GM12878 (cell line): ENCODE data around the gene CLECL1.

Experiments
- CBFB ChIP-seq: IDR thresholded peaks from 2 replicates; pipeline ENCODE4 v1.6.1; 2016; ENCODE audit warnings: antibody characterized with exemption, low read depth
- CHD2 ChIP-seq: IDR thresholded peaks from 2 replicates; pipeline ENCODE4 v1.6.1; 2011; ENCODE audit warnings: low read depth, low read length, improper control_type of control experiment, borderline replicate concordance
- GABPA ChIP-seq: IDR thresholded peaks from 2 replicates; pipeline ENCODE4 v1.6.1; 2014; ENCODE audit warnings: antibody characterized with exemption, low read depth, mild to moderate bottlenecking, inconsistent platforms
- RB1 ChIP-seq: fragments of 450-650 bp; formaldehyde crosslinking; IDR thresholded peaks from 2 replicates; pipeline ENCODE4 v1.6.1; 2017; ENCODE audit warnings: mild to moderate bottlenecking, borderline replicate concordance
- RFX5 ChIP-seq: IDR thresholded peaks from 2 replicates; pipeline ENCODE4 v1.6.1; 2011; ENCODE audit warnings: low read depth, low read length, improper control_type of control experiment
- TCF12 ChIP-seq: IDR thresholded peaks from 2 replicates; pipeline ENCODE4 v1.6.1; 2011; ENCODE audit warnings: low read depth, mild to moderate bottlenecking, low read length
- TF ChIP-seq, protein P1 (sequence below), 3 experiments: IDR thresholded peaks in 2 of 3; conservative IDR thresholded peaks in 1 of 3; 2 replicates each; pipeline ENCODE4 v1.5.1; 2011; ENCODE audit warnings: low read depth in 3 of 3, low read length in 3 of 3, mild to moderate bottlenecking in 3 of 3, control low read depth in 2 of 3, moderate library complexity in 2 of 3, inconsistent platforms in 1 of 3, mixed read lengths in 1 of 3; ENCODE audit not compliant: control insufficient read depth in 2 of 3, insufficient read depth in 1 of 3; ENCODE audit errors: extremely low read depth in 1 of 3
- TF ChIP-seq, protein P2 (sequence below): IDR thresholded peaks from 2 replicates; pipeline ENCODE4 v1.6.1; 2012; ENCODE audit warnings: low read depth, low read length, improper control_type of control experiment

DNA sequence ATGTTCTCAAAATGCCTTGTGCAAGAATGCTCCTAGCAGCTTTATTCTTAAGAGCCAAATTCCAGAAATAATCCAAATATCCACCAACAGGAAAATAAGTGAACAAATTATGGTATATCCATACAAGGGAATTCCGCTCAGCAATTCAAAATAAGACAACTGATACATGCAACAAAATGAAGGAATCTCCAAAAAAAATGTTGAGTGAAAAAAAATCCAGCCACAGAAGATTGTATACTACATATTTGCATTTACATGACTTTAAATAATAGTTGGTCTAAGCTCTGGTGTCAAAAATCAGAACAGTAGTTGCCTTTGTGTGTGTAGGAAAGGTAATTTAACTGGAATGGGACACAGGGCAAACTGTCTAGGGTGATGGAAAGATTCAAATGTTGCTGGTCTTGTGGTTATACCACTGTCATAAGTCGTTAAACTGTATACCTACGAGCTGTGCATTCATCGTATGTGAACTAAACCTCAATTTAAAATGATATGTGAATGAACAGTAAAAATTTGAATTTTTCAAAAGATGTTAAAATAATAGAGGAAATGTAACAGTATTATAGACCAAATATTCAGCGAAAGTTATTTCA is 24.6 kb upstream of the CLECL1 start:
- no peak for TF ChIP-seq CHD2
- TF ChIP-seq TCF12 = no peak
- TF ChIP-seq GABPA = no peak
- TF ChIP-seq, protein P1, sequence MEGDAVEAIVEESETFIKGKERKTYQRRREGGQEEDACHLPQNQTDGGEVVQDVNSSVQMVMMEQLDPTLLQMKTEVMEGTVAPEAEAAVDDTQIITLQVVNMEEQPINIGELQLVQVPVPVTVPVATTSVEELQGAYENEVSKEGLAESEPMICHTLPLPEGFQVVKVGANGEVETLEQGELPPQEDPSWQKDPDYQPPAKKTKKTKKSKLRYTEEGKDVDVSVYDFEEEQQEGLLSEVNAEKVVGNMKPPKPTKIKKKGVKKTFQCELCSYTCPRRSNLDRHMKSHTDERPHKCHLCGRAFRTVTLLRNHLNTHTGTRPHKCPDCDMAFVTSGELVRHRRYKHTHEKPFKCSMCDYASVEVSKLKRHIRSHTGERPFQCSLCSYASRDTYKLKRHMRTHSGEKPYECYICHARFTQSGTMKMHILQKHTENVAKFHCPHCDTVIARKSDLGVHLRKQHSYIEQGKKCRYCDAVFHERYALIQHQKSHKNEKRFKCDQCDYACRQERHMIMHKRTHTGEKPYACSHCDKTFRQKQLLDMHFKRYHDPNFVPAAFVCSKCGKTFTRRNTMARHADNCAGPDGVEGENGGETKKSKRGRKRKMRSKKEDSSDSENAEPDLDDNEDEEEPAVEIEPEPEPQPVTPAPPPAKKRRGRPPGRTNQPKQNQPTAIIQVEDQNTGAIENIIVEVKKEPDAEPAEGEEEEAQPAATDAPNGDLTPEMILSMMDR (IDR thresholded peaks at IDR 0.05 in 2 of 3, conservative IDR thresholded peaks at IDR 0.05 in 1 of 3; ENCODE audit: control insufficient read depth in 2 of 3, extremely low read depth in 1 of 3, insufficient read depth in 1 of 3, low read depth in 3 of 3, low read length in 3 of 3) = no peak
- no peak for TF ChIP-seq RFX5
- no peak for TF ChIP-seq CBFB
- TF ChIP-seq, protein P2, sequence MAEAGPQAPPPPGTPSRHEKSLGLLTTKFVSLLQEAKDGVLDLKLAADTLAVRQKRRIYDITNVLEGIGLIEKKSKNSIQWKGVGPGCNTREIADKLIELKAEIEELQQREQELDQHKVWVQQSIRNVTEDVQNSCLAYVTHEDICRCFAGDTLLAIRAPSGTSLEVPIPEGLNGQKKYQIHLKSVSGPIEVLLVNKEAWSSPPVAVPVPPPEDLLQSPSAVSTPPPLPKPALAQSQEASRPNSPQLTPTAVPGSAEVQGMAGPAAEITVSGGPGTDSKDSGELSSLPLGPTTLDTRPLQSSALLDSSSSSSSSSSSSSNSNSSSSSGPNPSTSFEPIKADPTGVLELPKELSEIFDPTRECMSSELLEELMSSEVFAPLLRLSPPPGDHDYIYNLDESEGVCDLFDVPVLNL = no peak
- TF ChIP-seq RB1 = no peak
